ENCODE data around the gene GRID2.

GRID2 gene

GRCh38 chr4:93722446-93722845 lies 1418.7 kb downstream of the GRID2 start:
- DNase-seq: no peak

- DNase-seq: no peak
Observed at GRCh38 chr4:93730251-93730650, 1426.5 kb downstream of the GRID2 start.

DNA sequence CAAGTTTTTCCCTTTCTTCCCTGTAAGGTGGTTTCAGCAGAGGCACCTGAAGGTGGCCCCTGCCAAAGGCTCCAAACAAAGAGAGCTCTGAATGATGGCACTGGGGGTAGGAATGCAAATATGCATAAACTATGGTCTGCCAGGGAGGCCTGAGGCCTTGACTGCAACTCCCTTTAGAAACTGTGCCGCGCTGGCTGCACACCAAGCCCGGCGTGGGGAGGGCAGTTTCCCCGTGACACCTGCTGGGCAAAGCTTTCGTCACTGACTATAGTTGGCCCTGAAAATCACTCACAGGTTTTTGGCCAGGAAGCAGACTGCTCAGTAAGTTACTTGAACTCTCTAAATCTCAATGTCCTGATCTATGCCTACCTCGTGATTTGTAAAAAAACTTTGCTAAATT lies 1427.0 kb downstream of the GRID2 start:
- DNase-seq: no peak

DNA sequence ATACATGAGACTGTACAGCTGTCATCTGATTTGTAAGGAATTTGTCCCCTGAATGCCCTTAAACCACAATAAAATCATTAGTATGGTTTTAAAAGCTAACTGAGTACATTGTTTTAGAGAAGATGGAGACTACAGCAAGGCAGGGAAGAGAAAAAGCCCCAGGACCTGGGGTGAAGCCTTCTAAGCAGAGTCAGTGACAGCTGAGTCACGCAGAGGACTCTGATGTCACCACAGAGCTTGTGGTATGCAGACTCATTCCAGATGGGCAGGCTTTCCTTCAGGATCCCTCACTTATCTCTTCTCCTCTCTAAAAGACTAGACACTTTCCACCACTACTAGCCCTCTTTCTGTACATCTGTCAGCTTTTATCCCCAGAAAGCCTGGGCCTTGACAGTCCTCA lies 1427.7 kb downstream of the GRID2 start:
- DNase-seq: no peak

DNA sequence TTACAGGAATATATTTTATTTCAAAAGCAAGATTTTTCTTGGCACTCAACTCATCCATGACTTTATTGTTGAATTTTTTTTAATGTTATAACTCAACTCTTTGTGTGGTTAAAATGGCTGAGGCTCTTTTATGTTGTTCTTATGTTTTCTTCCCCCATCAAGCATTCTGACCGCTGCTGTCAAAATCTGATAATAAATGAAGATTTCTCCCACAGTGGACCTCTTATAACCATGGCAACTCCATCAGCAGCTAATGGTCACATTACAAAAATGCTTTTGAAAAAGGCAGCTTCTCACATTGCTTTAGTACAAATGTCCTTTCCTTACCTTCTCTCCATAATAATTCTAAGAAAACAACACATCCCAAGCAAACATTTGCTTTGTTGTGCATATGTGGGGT lies 1428.7 kb downstream of the GRID2 start:
- no peak for DNase-seq

GRCh38 chr4:93740890-93741289 lies 1437.1 kb downstream of the GRID2 start:
- DNase-seq: no peak

- DNase-seq: no peak
Observed at GRCh38 chr4:93743022-93743421, 1439.3 kb downstream of the GRID2 start.

- DNase-seq: no peak
Observed at GRCh38 chr4:93743635-93744034, 1439.9 kb downstream of the GRID2 start.

DNA sequence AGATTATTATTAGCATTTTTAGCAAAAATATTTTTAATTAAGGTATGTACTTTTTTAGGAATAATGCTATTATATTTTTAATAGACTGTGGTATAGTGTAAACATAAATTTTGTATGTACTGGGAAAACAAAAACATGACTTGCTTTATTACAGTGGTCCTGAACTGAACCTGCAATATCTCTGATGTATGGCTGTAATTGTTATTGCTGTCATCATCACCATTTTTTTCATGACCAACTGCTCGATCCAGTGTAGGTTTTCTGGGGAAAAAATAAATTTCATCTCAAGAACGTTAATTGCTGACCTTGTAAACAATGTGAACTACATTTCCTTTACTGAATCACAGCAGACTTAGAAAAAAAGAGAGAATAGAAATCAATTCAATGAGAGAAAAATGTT lies 1441.2 kb downstream of the GRID2 start:
- no peak for DNase-seq

DNA sequence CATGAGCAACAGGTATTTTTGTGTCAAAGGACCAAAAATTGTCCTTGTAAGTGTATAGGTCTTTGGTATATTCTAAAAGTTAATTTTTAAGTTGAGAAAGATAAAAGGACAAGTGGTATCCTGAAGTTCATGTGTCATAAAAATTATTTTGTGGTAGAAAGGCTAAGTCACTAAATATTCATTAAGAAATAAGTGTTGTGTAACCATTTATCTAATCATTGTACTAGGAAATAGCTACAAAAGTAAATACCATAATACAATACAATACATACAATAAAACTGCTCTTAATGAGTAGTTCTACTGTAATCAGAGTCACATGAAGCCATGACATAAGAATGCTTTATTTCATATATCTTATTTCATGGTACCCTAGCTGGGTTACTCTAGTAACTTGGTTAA lies 1442.3 kb downstream of the GRID2 start:
- no peak for DNase-seq

DNA sequence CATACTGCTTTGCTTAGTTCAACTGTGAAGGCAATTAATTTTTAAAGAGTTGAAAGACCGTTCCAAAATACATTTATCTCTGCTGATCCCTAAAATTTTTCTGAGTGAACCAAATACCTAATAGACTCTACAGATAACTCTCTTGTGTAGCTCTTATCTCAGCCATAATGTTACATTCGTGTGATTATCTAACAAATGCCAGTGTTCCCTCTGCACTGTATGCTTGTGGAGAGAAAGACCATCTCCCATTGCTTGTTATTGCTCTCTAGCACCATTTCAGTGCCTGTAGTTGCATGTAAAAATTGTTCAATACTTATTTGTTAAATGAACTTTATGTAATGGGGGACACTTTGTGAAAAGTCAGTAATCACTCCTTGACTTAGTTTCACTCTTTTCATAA lies 1443.5 kb downstream of the GRID2 start:
- no peak for DNase-seq

- no peak for DNase-seq
Observed at GRCh38 chr4:93748373-93749291, 1444.9 kb downstream of the GRID2 start.

- no peak for DNase-seq
Observed at GRCh38 chr4:93749292-93749761, 1445.6 kb downstream of the GRID2 start.

GRCh38 chr4:93751411-93751810 lies 1447.6 kb downstream of the GRID2 start:
- no peak for DNase-seq

DNA sequence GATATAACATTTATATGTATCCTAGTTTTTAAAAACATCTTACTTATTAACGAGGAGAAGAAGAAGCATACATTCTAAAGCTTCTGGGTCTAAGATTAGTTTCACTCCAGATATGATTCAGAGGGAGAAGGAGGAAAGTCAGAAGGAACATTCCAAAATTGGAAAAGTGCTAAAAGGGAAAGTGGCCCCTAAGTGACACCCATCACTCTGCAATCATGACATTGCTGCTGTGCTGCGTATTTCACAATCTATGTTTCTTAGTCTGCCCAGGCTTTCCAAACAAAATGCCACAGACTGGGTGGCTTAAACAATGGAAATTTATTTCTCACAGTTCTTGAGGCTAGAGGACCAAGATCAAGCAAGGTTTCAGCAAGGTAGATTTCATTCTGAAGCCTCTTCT lies 1452.3 kb downstream of the GRID2 start:
- DNase-seq: no peak

- DNase-seq: no peak
Observed at GRCh38 chr4:93759506-93759905, 1455.7 kb downstream of the GRID2 start.

- DNase-seq: no peak
Observed at GRCh38 chr4:93760284-93760683, 1456.5 kb downstream of the GRID2 start.

DNA sequence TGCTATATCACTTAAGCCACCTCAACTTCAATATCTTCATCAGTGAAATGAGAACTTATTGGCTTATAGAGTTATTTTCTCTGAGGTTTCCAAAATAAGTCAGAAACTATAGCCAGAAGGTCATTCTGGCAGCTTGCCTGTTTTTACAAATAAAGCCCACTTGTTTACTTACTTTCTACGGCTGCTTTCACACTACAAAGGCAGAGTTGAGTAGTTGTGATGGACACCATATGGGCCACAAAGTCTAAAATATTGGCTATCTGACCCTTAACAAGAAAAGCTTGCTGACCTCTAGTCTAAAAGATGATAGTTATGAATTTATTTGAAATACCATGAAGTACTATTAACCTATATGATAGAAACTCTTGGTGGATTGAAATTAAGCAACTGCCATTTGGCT lies 1457.5 kb downstream of the GRID2 start:
- no peak for DNase-seq

GRCh38 chr4:93764639-93765246 lies 1461.0 kb downstream of the GRID2 start:
- DNase-seq: peak; percentile 32

DNA sequence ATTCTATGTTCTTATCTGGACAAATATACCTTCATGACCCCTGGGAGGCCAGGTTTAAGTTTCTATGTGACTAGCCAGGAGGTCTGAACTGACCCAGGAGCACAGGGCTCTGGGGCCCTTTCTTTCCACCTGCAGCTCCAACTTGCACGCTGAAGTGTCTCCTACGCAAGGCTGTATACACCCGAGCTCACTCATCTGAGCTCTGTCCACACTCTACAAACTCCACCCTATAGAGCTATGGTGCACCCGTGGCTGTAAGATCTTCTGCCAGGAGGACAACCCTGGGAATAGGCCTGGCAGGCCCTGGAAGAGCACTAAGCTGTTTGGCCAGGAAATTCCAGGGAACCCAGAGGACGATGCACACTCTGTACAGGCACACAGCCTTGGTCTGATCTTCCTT lies 1464.2 kb downstream of the GRID2 start:
- DNase-seq: no peak

DNA sequence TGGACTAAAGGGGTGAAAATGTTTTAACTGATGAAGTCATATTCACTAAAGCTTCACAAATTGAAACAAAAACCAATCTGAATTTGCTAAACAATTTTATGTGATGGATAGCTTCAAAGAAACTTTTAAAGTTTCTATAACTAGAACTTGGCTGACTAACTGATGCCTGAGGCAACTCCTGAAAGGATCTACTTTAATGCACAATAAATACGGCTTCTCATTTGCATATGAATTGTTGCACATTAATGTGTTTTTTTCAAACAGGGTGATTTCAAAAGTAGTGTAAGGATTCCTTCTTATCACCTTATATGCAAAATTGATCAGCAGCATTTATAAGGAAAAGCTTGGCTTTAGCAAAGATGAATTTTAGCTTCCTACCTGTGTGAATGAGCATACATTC lies 1466.4 kb downstream of the GRID2 start:
- no peak for DNase-seq

GRCh38 chr4:93771640-93772411 lies 1468.1 kb downstream of the GRID2 start:
- no peak for DNase-seq

GRCh38 chr4:93772858-93773257 lies 1469.1 kb downstream of the GRID2 start:
- no peak for DNase-seq

GRCh38 chr4:93775551-93775950 lies 1471.8 kb downstream of the GRID2 start:
- no peak for DNase-seq

All from activated CD4-positive, alpha-beta T cell treated with anti-CD3 and anti-CD28 coated beads, Interleukin-2, amount 50 U/mL, for 16 hours (primary cell).